HepG2 (cell line): ENCODE results near the gene DOCK10.

Experiments
- CTCF ChIP-seq: sonication (generic); formaldehyde crosslinking; IDR thresholded peaks from 2 replicates; pipeline ENCODE4 v1.5.0; 2020; ENCODE audit warnings: mild to moderate bottlenecking, missing genetic modification reagents, moderate library complexity
- RFX5 ChIP-seq: IDR thresholded peaks from 2 replicates; pipeline ENCODE4 v1.6.1; 2011; ENCODE audit warnings: low read depth, low read length, improper control_type of control experiment

DNA sequence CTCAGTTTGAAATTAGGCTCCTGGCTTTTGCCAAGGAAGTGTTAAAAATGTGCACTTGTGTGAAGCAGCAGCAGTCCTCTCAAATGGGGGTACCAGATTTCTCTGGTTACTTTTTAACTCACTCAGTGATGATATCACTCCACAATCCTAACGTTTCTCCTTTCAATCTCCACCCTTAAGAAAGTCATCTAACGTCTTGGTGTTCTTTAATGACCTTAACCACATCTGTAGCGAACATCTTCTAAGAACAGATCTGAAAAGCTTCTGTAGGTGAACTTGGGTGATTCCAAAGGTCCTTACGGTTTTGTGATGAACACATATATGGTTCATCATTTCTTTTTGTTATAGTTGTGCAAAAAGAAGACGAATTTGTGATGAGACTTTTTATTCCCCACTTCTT, 73.2 kb downstream of the DOCK10 start:
- TF ChIP-seq CTCF (CRISPR knock-in tag), result no peak
- no peak for TF ChIP-seq RFX5
